Body of pancreas (tissue), 4 donors: Measurements from ENCODE around the gene GMDS.

Source experiments
- CTCF ChIP-seq, 7 experiments: fragments of 450-650 bp in 4 of 7; fragments of 200-600 bp in 3 of 7; sonication (generic) in 3 of 7; IDR thresholded peaks; one replicate each; pipeline ENCODE4 v1.5.1; 2016 to 2019; ENCODE audit warnings: antibody characterized with exemption in 7 of 7
- POLR2A ChIP-seq, 3 donors: fragments of 450-650 bp; IDR thresholded peaks; one replicate each; pipeline ENCODE4 v1.6.1; 2016; ENCODE audit warnings: antibody characterized with exemption in 3 of 3, mild to moderate bottlenecking in 2 of 3

GRCh38 chr6:1739680-1740079 is 505.7 kb downstream of the GMDS start:
- TF ChIP-seq CTCF (IDR thresholded peaks at IDR 0.05) = no peak
- TF ChIP-seq POLR2A (IDR thresholded peaks at IDR 0.05) = no peak
